BJ (cell line): ENCODE measurements around the gene NUP85. TPM values are rescaled to one million over a fixed set of nuclear protein-coding genes. Genes with fewer than 3 reads are reported as not detected.
"Not testable (repeated sequence)": the region's sequence is repeated elsewhere in the genome, so short reads cannot be mapped to it uniquely, and the experiment has no call there.

ENCODE experiments used
- CTCF ChIA-PET: fragments of 350-600 bp; formaldehyde crosslinking; extraction: SDS; loops from one replicate; lab custom pipeline; 2021; ENCODE audit warnings: antibody characterized with exemption, inconsistent platforms; lab: Yijun Ruan, JAX
- POLR2A ChIA-PET: fragments of 300-600 bp; sonication (Branson Sonifier 250); formaldehyde crosslinking; extraction: SDS; loops from one replicate; lab custom pipeline; 2021; ENCODE audit warnings: antibody characterized with exemption; lab: Charles Lee
- DNase-seq: peaks from one replicate; pipeline ENCODE4 v3.0.0-alpha.2; 2011; ENCODE audit warnings: low read depth
- H3K27me3 ChIP-seq: 2 replicates; pipeline ENCODE4 v1.6.0; 2011; ENCODE audit warnings: low read length; ENCODE audit not compliant: control insufficient read depth, insufficient read depth
- H3K36me3 ChIP-seq: 2 replicates; pipeline ENCODE4 v1.5.1; 2011; ENCODE audit warnings: low read length; ENCODE audit not compliant: control insufficient read depth, insufficient read depth
- H3K4me3 ChIP-seq: 2 replicates; pipeline ENCODE4 v1.5.1; 2011; ENCODE audit warnings: low read depth, mild to moderate bottlenecking, control low read depth, low read length
- CTCF ChIP-seq: IDR thresholded peaks from 2 replicates; pipeline ENCODE4 v1.5.1; 2011; ENCODE audit warnings: low read depth, mild to moderate bottlenecking, control low read depth, inconsistent platforms, low read length, moderate library complexity; ENCODE audit not compliant: insufficient read depth
- polyA plus RNA-seq: library from polyadenylated mRNA; depleted of rRNA; stranded (reverse); fragments of >200 nt; gene quantifications from 2 replicates; pipeline ENCODE4 v1.2.3, GENCODE V29; 2011

Gene NUP85
- polyA plus RNA-seq, 1 experiment = 74.1 TPM

DNA sequence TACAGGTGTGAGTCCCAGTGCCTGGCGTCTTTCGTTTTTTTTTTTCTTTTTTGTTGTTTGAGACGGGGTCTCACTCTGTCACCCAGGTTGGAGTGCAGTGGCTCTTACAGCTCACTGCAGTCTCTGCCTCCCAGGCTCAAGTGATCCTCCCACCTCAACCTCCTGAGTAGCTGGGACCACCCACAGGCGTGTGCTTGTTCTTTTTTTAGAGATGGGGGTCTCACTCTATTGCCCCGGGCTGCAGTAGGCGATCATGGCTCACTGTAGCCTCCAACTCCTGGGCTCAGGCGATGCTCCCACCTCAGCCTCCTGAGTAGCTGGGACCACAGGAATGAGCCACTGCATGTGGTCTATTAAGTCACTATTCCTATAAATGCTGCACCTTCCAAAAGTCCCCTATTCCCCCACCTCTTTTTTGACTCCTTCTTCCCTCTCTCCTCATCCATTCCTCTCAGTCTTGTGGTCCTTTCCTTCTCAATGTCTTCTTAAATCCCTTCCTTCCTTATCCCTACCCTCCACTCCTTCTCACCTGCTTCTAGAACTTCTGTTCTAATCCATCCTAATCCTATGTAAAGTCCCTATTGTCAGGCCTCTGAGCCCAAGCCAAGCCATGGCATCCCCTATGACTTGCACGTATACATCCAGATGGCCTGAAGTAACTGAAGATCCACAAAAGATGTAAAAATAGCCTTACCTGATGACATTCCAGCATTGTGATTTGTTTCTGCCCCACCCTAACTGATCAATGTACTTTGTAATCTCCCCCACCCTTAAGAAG is 46.7 kb downstream of the NUP85 start:
- no peaks in the 10 kb centered on the region for H3K36me3 ChIP-seq
- DNase-seq = no peak
- no peak for TF ChIP-seq CTCF
- no peak overlapping the region for H3K4me3 ChIP-seq
- POLR2A ChIA-PET = no interaction called here
- no peaks in the 10 kb centered on the region for H3K27me3 ChIP-seq
- CTCF ChIA-PET = interaction anchor here (6.0 kb wide), 1 partner anchor 12 kb away, joined by 50 read pairs; no protein-coding TSS in a partner anchor

- H3K36me3 ChIP-seq, H3K27me3 ChIP-seq, POLR2A ChIA-PET, CTCF ChIA-PET, DNase-seq, H3K4me3 ChIP-seq: not testable (repeated sequence)
These were observed 50.6 kb downstream of the NUP85 start for GRCh38 chr17:75255954-75256698.

- CTCF ChIA-PET = interaction anchor here (0.6 kb wide), 1 partner anchor 528 kb away, joined by 4 read pairs; the partner anchor contains the start of gene UNK
- POLR2A ChIA-PET, DNase-seq, H3K4me3 ChIP-seq, H3K27me3 ChIP-seq, H3K36me3 ChIP-seq: not testable (repeated sequence)
These were observed 51.7 kb downstream of the NUP85 start for GRCh38 chr17:75257228-75257627.

- CTCF ChIA-PET = interaction anchor here (0.7 to 2.9 kb wide), 9 partner anchors 10 to 152 kb away, joined by 3 to 36 read pairs (median 4); partner anchors contain the start of gene MIF4GD
- no peaks in the 10 kb centered on the region for H3K27me3 ChIP-seq
- H3K4me3 ChIP-seq = peak overlapping the region; percentile 84
- DNase-seq = no peak
- H3K36me3 ChIP-seq = peaks cover 7% of the 10 kb centered on the region
- peak; percentile 26; the same call in 1 of the 2 replicates for TF ChIP-seq CTCF
- POLR2A ChIA-PET = no interaction called here
These were observed 55.3 kb downstream of the NUP85 start for GRCh38 chr17:75260641-75261335.

DNA sequence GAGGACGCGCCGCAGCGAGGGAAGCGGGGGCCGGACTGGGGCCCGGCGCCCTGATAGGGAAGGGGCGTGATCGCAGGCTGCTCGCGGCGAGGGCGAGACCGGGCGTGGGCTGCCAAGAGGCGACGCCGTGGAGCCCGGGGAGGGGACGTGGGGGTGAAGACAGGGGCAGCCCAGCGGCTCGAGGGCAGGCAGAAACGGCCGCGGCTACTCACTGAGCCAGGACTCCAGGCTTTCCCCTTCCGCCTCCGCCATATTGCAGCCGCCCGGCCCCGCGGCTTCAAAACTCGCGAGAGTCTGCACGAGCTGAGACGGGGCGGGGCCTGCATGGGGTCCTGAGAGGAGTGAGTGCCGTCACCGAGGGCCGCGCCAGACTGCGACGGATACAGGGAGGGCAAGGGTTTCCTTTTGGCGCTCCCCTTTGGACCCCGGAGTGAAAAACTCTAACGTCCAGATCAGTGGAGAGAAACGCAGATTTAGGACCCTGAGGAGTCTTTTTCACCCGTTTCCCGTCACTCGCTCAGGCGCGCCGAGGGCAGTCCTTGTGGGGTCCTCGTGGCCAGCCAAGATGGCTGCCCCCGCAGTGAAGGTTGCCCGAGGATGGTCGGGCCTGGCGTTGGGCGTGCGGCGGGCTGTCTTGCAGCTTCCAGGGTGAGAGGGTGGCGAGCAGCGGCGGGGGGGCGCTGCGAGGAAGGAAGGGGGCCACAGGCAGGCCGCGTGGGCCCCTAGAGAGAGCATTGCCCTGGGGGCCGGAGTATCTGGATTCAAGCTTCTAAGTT is 56.0 kb downstream of the NUP85 start, which contains the start of the genes GGA3 and MRPS7:
GGA3 (minus strand) TSS at position 271 of the 776 bp plus-strand sequence; CDS start at position 252, 19 bp downstream.
MRPS7 (plus strand) TSS at position 544 of the 776 bp plus-strand sequence; CDS start at position 566, 22 bp downstream.
- peaks cover 9% of the 10 kb centered on the region for H3K36me3 ChIP-seq
- POLR2A ChIA-PET = interaction anchor here (0.6 kb wide), 1 partner anchor 10 kb away, joined by 3 read pairs; the partner anchor contains the start of gene MIF4GD
- TF ChIP-seq CTCF = no peak
- CTCF ChIA-PET = interaction anchor here (0.7 to 2.9 kb wide), 10 partner anchors 10 to 327 kb away, joined by 3 to 36 read pairs (median 4); partner anchors contain the start of genes MIF4GD and SLC25A19
- peak within 1 kb of the TSS; percentile 84 for H3K4me3 ChIP-seq
- peak; percentile 61 for DNase-seq
- no peaks in the 10 kb centered on the region for H3K27me3 ChIP-seq
